OCI-LY7 (cell line): ENCODE measurements around the gene GTF2IRD1.

ENCODE experiments used
- EZH2phosphoT487 ChIP-seq: fragments of 200-600 bp; sonication (generic); IDR thresholded peaks from 2 replicates; pipeline ENCODE4 v1.6.1; 2018; ENCODE audit warnings: low read depth, borderline replicate concordance, mild to moderate bottlenecking, mixed run types, antibody characterized with exemption, low read length, moderate library complexity, mixed read lengths
- TF ChIP-seq, protein P1 (sequence below): fragments of 200-600 bp; sonication (generic); conservative IDR thresholded peaks from 2 replicates; pipeline ENCODE4 v1.5.1; 2014; ENCODE audit warnings: mild to moderate bottlenecking, antibody characterized with exemption, low read length, moderate library complexity, mixed read lengths

DNA sequence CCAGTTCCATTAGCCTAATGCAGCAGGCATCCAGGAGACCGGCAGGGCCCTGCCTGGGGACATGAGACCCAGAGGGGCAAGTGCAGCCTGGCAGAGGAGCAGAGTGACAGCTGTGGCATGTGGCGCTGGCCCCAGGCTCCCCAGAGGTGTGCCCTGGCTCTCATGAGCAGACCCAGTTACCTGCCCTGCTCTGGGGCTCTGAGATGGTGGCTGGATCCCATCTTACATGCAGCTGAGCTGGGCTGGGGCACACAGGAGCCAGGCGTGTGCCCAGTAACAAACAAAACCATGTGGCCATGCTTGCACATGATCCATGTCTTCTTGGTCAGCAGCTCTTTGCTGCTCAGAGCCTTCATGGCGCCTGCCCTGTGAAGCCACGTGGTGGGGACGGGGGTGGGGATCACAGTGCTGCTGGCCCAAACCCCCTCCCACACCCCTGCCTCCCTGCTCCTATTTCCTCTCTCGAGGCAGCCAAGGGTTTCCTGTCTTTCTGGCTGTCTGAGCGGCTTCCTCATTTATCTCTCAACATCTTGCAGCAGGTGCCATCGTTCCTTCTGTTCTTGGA is 163.6 kb downstream of the GTF2IRD1 start:
- TF ChIP-seq, protein P1, sequence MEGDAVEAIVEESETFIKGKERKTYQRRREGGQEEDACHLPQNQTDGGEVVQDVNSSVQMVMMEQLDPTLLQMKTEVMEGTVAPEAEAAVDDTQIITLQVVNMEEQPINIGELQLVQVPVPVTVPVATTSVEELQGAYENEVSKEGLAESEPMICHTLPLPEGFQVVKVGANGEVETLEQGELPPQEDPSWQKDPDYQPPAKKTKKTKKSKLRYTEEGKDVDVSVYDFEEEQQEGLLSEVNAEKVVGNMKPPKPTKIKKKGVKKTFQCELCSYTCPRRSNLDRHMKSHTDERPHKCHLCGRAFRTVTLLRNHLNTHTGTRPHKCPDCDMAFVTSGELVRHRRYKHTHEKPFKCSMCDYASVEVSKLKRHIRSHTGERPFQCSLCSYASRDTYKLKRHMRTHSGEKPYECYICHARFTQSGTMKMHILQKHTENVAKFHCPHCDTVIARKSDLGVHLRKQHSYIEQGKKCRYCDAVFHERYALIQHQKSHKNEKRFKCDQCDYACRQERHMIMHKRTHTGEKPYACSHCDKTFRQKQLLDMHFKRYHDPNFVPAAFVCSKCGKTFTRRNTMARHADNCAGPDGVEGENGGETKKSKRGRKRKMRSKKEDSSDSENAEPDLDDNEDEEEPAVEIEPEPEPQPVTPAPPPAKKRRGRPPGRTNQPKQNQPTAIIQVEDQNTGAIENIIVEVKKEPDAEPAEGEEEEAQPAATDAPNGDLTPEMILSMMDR, result no peak
- no peak for TF ChIP-seq EZH2phosphoT487
